HG03354 (cell line): ENCODE results near the gene DENND1A.

Experiments used
- ATAC-seq: cut with Tn5 transposase; IDR thresholded peaks from one replicate; pipeline ENCODE4 v1.9.1; 2021; ENCODE audit warnings: mild to moderate bottlenecking; ENCODE audit not compliant: unreplicated experiment, poor library complexity, severe bottlenecking

The DENND1A gene

DNA sequence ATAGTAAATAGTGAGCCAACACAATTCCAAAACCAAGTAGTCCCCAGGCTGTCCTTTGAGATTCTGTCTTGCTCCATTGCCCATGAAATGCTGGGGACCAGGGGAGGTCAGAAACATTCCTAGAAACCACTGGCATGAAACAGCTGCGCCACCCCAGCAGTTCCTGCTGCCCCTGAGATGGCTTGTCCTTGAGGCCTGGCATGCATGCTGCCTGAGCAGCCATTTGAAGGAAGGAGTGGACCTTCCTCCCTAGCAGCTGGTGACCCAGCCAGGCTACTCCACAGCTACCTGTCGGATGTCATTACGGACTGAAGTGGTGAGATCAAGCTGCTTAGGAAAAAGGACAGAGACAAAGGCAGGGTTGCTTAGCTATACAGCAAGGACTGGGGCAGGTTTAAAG lies 260.6 kb downstream of the DENND1A start:
- no peak for ATAC-seq

GRCh38 chr9:123663529-123663928 lies 266.4 kb downstream of the DENND1A start:
- ATAC-seq, result no peak

GRCh38 chr9:123662057-123662776 lies 267.7 kb downstream of the DENND1A start:
- ATAC-seq, result no peak

GRCh38 chr9:123660691-123661466 lies 269.0 kb downstream of the DENND1A start:
- ATAC-seq, result no peak

DNA sequence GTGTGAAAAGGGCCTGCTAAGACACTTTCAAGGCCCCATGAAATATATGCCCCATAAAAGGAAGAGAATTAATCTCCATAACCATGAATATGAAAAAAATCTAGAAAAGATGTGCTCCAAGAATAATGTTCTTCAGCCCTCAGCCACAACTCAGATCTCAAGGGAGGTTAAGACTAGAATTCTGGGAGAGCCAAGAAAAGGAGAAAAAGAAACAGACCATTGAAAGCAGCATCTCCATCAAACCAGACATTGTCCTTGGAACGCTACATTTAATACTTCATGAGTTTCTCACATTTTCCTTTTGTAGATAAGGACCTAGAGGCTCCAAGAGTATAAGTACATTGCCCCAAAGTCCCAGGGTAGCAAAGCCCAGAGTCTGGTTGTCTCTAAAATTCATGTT lies 270.6 kb downstream of the DENND1A start:
- no peak for ATAC-seq

GRCh38 chr9:123658792-123659191 lies 271.1 kb downstream of the DENND1A start:
- no peak for ATAC-seq

DNA sequence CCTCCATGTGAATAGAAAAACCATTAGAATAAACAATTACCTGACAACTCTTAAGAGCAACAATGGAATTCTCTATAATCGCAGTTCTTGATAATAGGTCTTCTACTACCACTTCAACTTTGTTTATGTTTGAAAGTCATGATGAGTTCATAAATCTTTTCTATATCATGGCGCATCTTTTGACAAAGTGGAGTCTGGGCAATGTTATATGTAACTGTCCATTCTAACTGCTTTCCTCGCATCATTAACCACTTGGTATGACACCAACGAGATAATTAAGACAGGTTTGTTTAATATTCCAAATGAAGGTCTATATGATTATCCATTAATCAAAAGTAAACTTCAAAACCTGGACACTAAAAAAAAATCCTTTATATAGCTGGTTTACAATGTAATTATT lies 272.0 kb downstream of the DENND1A start:
- ATAC-seq, result no peak

GRCh38 chr9:123657099-123657498 lies 272.8 kb downstream of the DENND1A start:
- no peak for ATAC-seq

DNA sequence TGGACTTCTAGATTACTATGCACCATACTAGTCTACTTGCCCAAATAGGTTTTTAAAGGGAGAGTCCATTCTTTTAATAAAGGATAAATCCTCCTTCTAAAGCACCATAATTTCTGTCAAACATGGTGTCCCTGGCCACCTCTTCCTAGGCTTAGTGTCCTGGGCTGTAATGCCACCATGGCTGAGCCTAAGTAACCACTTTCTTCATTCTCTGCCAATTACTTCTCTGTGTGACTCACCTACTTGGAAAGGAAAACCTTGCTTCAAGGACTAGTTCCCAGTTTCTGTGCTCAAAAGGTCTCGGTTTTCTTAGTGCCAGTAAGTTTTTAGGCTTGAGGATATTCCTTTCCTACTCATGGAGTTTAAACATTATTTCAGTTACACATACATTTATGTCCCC lies 273.4 kb downstream of the DENND1A start:
- no peak for ATAC-seq

DNA sequence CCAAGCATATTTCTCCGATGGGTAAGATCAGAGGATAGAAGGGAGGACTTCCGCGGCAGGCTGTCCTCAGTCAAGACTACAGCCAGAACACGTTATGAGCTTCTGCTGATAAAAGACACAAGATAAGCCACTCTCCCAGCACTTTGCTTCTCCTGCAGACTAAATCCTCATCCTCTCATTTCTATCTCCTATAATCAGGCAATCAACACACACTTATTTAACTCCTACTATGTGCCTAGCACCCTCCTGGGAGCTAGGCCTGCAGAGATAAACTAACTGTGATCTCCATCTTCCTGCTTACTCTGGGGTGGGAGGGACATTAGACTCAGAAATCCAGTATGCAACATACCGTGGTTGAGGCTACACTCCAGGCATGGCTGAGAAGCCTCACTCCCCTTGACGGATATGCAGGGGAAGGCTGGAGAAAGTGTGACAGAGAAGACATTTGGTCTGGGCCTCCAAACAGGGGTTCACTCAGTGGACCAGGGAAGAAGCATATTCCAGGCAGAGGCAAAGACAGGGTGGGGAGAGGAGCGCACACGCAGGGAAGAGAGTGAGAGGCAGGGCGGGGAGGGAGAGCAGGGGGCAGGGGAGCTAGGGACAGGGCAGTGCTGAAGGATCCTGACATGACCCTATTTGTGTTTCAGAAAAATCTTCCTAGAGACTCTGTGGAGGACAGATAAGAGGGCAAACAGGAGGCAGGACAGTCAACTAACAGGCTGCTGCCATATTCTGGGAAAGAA lies 274.1 kb downstream of the DENND1A start:
- no peak for ATAC-seq

DNA sequence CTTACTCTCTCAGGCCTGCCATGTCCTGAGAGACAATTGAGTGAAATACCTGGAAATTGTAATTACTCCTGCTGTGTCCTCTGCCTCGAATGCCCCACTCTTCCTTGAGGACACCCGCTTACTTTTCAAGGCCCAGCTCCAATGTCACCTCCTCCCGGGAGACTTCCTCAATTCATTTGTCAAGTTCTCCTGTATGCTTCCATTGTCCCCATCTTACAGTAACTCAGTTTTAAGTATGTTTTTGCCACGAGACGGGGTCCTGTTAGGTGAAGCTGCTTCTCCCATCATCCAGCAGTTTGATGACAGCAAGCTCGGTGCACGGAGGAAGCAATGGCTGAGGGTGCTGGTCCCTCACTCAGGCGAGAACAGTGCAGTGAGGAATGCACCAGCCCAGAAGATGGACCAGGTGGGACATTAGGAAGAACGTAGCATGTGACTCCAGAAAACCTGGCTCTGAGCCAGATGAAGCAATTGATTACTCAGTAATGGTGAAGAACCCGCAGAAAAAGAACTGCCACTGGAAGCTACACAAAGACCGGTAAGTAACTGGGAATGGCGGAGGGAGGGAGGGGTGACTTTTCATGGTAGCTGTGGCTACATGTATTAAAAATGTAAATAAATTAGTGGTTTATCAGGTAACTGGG lies 274.8 kb downstream of the DENND1A start:
- no peak for ATAC-seq

GRCh38 chr9:123654218-123654993 lies 275.5 kb downstream of the DENND1A start:
- no peak for ATAC-seq

DNA sequence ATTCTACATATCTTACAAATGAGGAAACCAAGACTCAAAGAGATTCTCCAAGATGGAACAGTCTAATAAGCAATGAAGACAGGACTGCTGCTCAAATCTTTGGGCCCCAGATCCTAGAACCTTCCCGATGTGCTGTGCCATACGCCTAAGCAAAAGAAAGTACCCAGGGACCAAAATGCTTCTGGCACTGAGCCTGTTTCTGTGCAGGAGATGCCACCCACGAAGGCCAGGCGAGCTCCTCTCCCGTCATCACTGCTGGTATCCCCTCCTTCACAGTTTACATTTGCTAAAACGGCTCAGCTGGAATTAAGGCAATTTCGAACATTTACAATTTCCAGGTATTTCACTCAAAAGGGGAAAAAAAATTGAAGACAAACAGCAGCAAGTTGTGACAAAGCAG lies 277.5 kb downstream of the DENND1A start:
- ATAC-seq, result no peak

- no peak for ATAC-seq
These were observed 278.1 kb downstream of the DENND1A start for GRCh38 chr9:123651871-123652270.

GRCh38 chr9:123651273-123651672 lies 278.7 kb downstream of the DENND1A start:
- no peak for ATAC-seq

- ATAC-seq, result no peak
These were observed 280.0 kb downstream of the DENND1A start for GRCh38 chr9:123649909-123650308.

- ATAC-seq, result no peak
These were observed 282.8 kb downstream of the DENND1A start for GRCh38 chr9:123647145-123647544.

DNA sequence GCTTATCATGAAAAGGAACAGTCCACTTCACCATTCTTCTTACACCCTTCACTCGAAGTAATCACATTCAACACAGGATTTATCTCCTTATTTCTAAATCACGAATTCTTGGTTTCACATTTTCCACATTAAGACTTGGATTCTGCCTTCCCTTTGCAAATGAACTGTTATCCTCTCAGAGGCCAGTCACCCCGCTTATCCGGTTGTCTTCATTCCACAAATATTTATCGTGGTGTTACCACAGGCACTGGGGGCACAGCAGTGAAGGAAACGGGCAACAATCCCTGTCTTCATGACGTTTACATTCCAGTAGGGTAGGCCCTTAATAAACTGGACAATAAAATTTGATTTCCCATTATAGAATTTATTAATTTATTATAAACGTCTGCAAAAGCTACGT lies 284.2 kb downstream of the DENND1A start:
- no peak for ATAC-seq

DNA sequence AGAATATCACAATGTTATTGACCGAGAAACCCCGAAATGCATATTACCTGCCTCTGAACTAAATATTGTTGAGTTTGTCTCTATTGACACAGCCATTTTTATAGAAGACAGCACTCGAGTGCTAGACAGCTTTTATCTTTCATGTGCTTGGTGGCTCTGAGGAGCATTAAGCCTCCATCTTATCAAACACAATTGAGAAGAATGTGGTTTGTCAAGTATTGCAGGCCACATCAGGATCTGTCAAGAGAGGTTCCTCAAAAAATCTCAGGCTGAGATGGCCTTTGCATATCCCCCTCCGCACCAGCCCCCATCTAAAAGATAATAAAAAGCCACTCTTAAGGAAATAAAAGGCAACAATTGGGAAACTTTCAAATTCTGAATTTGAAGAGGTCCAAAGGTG lies 284.8 kb downstream of the DENND1A start:
- ATAC-seq, result no peak
